Head of caudate nucleus (tissue), 42 donors: Measurements from ENCODE around the gene PDE4D.
"Not testable (repeated sequence)": the region's sequence is repeated elsewhere in the genome, so short reads cannot be mapped to it uniquely, and the experiment has no call there.

ENCODE experiments used
- DNase-seq, 42 donors: peaks; one replicate each; pipeline versions ENCODE4 v3.0.0 to v3.0.0-alpha.2; 2020 to 2021; ENCODE audit warnings: mixed read lengths in 7 of 42
- intact Hi-C: fragments of 100-400 bp; cut with DNase I; formaldehyde crosslinking; loops from one replicate; pipeline ENCODE4 v1.15.0; 2022

The PDE4D gene

DNA sequence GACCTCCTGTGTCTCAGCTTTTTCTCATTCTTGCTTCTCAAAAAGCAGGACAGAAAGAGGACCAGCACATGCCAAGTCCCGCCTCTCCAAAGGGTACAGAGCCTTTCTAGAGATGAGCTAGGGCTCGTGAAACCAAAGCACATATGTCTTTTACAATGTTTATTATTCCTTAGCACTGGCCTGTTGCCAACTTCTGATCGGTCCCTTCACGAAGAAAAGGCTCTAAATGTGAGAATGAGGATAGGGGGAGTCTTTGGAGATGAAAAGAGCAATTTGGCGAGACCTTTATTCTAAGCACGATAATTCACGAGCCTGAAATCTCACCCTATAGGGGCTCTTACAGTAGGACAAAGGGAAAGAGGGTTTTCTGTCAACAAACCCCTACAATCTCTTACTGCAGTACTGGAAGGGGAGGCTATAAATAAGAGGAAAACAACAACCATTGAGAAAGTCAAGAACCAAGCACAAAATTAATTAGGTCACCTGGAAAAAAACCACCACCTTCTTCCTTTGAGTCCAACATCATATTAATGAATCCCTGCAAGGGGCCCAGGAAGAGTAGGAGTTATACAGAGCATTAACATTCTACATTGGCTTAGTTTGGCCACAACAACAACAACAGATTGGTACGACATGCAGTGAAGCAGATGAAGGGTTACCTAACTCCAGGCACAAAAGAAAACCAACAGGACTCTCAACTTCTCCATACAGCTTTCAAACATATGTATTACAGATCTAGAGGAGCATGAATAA, 309.5 kb downstream of the PDE4D start:
- DNase-seq = no peak
- intact Hi-C loops = no loop called here

DNA sequence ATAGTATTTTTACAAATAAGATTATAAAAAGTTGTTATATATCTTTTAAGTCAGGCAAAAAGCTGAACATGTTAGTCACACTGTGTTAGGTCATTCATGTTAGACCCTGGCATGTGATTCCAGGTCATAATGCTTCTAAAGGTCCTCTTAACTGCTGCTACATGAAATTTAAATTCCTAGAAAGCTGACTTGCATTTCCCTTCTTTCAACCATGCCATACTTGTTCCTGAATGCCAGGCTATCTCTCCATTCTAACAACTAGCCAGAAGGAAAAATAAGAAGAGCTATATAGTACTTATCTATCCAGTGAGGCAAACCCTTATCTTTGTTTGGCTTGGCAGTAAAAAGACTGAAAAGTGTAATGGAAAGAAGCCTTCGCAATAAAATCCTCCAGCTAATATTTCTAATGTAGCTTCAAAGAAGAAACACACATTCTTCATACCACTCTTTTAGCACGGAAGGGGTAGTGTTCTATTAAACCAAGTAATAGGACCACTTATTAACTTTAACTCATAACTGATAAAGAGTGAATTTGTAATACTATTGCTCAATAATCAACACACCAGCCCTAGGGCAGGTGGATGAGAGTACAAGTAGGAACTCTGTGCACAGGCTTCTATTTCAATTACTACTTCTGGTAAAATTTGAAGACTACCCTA, 310.2 kb downstream of the PDE4D start:
- intact Hi-C loops = no loop called here
- no peak for DNase-seq

DNA sequence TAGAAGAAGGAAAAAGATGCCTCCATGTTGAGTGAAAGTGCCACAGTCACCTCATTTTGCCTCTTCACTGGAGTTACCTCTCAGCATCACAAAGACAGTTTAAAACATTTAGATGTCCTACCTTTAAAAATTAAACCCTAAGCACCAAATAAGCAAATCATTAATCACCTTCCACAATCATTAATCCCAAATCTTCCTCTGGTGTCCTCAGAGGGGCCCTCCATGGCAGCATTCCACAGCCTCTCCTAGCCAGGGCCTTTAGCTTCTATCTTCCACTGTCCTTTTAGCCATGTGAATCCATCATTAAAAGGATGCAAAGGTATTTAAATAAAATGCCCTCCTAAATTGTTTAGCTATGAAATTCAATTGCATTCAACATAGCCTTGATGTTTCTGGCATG, 310.8 kb downstream of the PDE4D start:
- intact Hi-C loops = no loop called here
- DNase-seq = no peak

DNA sequence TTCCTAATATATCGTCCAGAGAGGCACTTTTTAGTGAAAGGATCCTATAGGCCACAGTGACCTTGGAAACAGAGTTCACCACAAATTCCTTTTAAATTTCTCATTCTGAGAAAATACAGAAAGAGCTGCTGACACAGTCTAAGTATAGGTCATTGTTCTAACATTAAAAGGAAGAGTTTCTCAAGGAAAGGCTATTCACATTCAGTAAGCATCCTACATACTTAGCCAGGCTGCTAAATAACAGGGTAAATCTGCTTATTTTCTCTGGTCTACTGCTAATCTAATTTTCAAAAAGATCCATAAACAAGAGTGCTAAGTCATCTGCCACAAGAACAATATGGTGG, 313.7 kb downstream of the PDE4D start:
- DNase-seq = no peak
- intact Hi-C loops = no loop called here

DNA sequence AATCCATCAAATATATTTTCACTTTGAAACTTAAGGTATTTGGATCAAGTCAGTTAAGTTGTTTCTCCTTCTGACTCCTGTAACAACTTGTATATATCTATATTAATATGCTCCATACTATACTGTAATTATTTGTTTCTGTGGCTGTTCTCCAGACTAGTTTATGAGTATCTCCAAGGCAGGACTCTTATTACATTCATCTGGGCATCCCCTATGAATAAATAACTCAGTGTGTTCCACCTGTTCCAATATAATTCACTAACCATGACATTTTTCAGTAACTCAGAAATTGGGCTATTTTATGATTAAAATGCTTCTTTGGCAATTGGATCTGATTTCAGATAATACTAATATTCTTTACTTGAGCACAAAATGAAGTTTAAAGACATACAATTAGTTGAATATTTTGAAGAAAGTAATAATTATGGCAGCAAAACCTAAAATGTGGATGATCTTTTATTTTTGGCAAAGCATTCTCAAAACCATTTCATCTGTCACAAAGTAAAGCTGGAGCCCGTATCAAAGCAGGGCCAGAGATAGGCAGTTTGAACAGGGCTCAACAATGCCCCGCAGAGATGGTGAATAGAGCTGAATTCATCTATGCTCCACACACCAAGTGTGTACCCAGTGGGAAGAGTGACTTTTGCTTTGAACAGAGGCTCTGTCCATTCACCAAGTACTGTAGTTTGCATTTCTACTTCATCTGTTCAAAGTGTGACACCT, 314.3 kb downstream of the PDE4D start:
- peak in 14 of 42 donors; percentile 10 to 55 (median 32) for DNase-seq

DNA sequence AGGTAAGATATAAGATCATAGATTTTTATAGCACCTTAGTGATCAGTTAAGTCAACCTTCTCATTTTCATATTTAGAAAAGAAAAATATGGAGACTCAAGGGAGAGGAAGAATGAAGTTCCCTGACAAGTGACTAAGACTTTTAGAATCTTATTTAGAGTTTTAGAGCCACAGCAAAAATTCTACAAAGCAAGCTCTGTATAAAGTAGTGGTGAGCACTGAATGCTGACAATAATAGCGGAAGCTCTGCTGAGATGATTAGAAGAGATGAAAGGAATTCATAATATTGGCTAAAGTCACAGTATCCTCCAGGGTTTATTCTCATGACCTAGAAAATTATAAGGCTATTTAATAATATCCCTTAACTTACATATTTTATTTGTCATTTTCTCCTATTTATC, 316.0 kb downstream of the PDE4D start:
- no peak for DNase-seq
- intact Hi-C loops = no loop called here

More for the DNA sequence above, 314.3 kb downstream of the PDE4D start:
- intact Hi-C loops = no loop called here

DNA sequence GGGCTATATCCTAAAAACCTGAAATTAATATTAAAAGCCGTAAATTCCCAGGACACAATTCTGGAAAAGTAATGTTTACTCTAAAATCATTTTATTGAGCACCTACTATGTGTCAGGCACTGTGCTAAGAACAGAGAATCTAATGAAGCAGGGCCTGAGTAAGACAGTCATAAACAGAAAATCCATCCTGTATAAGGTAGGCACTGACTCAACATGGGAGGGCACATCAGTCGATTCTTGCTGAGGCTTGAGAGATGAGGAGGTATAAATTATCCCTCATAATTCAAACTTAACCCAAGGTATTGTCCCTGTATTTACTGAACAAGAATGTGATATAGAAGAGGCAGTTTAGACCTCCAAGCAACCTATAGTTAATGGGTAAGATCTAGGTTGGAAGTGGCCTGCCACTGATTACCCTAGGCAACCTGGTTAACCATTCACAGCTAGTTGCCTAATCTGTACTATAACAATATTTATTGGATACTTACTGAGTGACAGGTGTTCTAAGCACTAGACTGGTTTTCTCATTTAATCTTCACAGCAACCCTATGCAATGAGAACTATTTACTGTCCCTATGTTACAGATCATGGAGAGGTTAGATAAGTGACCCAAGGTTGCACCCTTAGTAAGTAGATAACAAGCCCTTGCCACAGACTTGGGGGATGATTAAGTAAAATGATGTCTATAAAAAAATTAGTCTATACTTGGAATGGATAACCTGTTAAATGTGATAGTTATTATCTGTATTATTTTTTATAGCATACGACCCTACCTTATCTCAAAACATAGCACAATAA, 317.7 kb downstream of the PDE4D start:
- DNase-seq = no peak
- intact Hi-C loops = no loop called here

DNA sequence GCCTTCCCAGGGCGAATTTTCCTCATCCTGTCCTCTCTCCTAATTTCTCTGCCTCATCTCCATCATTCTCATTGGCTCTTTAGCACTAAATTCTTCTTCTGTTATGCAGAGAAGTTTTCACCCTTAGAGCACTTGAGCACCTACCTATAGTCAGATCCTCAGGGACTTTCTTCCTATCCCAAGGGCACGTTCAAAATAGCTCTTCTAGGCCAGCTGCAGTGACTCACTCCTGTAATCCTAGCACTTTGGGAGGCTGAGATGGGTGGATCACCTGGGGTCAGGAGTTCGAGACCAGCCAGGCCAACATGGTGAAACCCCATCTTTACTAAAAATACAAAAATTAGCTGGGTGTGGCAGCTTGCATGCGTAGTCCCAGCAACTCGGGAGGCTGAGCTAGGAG, 320.0 kb downstream of the PDE4D start:
- DNase-seq, intact Hi-C loops: not testable (repeated sequence)

DNA sequence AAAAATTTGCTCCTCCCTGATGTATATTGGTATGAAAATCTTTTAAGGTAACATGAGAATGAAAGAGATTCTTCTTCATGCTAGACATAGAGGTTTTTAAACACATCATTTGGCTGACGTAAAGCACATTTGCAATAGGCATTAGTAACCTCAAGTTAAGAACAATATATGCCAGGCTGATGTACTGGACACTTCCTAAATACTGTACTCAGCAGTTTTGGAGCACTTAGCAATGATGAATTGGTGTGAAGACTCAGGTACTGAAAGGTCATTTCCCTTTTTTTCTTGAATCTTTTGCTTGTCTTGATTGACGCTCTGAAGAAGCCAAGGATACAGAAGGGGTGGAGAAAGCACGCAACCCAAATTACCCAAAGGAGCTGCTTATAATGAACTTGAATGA, 322.5 kb downstream of the PDE4D start:
- DNase-seq = no peak
- intact Hi-C loops = no loop called here

DNA sequence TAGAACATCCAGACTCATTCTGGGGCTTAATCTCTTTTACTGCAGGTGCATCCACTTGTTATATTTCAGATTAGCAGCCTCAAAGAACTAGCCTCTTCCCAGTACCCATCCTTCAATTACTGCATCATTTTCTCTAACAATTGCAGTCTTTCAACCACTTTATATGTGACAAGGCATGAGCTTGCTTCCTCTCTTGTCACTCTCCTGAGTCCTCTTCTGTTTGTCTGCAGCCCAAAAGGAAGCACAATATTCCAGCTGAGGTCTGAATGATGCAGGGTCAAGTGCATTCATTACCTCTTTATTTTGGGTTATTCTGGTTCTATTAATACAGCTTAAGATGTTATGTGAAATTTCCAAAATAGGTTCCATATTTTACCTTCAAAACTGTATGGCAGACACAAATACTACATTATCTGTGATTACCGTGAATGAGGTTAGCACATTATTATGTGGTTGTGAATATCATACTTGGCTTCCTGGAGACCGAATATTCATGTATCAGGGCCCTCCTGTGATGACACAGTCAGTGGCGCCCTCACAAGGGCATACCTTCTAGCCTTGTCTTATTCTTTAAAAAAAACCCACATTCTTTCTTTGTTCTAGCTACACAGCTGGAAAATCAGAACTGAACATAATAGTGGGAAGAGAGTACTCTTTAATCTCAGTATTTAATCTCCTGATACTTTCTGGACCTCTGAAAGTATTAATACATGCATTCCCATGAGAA, 323.8 kb downstream of the PDE4D start:
- intact Hi-C loops = no loop called here

DNA sequence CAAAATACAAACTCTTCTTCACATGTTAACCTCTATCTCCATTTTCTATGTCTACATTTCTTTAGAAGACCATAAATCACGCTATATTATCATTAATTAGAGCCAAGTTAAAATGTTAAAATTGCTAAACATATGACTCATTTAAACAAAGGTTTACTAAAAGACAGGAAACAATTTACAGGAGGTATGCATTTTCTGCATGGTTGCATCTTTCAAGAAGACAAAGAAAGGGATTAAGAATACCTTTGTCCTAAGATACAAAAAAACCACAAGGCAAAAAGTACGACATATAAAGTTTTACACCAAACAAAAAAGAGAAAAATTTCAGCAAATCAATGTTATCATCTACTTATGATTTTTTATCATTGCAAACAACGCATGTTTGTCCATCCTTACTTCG, 324.4 kb downstream of the PDE4D start:
- no peak for DNase-seq

More for the DNA sequence above, 323.8 kb downstream of the PDE4D start:
- DNase-seq = peak in 1 of 42 donors; percentile 40

DNA sequence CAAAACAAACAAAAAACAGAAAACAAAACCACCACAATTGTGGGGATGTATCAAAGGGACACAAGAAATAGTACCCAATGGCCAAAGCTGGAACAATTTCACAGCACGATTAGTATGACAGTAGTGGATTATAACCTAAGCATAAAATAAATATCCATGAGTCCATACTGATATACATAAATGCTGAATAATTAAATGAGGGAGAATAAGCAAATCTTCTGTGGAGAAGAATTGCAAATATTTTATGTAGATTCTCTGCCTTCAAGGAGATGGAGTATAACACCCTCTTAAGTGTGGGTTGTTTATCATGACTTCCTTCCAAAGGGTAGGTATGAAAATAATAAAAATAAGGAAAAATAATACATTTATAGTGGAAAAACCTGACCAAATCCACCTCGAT, 325.4 kb downstream of the PDE4D start:
- intact Hi-C loops = no loop called here
- no peak for DNase-seq

More for the DNA sequence above, 324.4 kb downstream of the PDE4D start:
- intact Hi-C loops = no loop called here

DNA sequence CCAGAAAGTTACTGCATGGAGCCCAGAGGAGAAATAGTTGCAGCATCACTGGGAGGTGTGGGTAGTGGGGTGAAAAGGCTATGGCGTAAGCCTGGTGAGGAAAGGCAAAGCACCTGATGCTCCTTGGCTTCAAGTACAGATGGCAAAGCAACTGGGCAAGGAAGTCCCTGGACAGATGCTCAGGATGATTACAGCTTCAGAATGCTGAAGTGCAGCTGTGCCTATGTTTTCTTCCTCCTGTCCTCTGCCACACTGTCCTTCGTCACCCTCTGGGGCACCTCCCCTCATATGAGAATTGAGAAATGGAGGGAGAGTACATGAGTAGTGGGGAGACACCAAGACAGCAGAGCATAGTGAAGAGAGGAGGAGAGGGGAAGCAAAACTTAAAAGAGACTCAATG, 328.0 kb downstream of the PDE4D start:
- intact Hi-C loops = no loop called here
- no peak for DNase-seq

DNA sequence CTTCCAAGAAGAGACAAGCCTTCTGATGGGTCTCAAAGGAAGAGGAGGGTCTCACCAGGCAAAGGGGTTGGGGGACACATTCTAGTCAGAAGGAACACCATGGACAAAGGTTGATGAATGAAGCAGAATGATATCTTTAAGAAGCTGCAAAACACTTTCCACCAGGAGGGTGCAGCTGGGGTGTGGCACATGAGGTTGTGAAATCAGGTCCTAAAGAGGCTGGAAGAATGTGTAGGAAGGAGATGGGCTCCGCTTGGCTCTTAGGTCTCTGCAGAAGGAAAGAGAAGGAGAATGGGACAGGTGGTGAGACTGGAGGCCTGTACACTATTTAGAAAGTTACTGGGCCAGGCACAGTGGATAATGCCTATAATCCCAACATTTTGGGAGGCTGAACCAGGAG, 328.6 kb downstream of the PDE4D start:
- intact Hi-C loops = no loop called here
- DNase-seq = no peak

DNA sequence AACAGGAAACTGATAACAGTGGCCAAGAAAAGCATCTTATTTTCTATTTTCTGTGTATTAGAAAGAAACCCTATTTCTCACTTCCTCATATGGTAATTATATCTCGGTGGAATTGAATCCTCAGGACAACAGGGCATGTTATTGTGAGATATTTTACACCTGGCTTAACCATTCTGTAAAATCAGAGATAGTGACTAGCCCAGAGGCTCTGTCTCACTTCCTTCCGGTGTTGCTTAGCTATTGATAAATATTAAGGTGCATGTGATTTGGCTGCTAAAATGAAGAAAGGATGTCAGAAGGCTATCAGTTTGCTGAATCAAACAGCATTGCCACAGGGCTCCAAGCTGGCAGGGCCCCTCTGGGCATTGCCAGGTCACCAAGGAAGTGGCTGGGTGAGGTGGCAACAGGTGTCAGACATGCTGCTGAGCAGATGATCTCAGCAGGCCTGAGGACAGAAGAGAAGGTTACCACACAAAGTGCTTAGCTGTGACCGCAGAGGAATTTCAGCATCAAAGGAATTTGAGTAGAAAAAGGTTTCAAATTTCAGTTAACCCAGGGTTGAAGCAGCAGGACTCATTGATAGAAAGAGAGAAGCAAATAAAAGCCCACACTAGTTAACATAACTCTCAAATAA, 330.7 kb downstream of the PDE4D start:
- intact Hi-C loops = no loop called here
- no peak for DNase-seq

DNA sequence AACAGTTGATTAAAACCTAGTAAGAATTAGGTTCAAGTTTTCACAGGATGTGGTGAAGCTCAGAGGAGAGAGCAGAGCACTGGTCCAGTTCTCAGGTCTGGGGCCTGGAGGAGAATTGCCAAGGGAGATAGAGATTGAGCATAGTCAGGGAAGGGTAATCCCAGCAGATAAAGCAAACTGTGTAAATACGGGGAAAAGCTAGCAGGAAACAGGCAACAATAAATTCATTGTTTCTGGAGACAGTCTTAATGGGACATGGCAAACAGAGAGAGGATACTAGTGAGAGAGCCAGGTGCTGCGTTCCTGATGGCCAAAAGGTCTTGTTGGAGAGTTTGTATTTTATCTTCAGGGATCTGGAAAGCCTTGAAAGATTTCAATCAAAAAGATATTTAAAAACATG, 333.0 kb downstream of the PDE4D start:
- intact Hi-C loops = no loop called here

DNA sequence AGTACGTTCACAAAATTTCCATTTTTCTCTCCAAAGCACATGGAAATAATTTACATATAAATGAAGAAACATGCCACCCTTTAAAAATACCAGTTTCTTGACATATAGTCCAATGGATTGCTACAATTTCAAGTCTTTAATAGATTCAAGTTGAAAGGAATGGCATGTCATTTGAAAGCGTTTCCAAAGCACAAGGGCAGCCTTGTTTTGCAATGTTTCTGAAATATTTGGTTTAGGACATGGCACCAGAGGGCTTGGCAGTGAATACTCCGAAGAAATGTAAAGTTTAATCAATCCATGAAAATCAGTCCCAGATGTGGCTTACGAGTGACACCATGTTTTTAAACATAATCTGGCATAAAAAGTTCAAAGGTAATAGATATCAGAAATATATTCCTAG, 333.7 kb downstream of the PDE4D start:
- intact Hi-C loops = no loop called here
- DNase-seq = no peak

More for the DNA sequence above, 333.0 kb downstream of the PDE4D start:
- DNase-seq = no peak

DNA sequence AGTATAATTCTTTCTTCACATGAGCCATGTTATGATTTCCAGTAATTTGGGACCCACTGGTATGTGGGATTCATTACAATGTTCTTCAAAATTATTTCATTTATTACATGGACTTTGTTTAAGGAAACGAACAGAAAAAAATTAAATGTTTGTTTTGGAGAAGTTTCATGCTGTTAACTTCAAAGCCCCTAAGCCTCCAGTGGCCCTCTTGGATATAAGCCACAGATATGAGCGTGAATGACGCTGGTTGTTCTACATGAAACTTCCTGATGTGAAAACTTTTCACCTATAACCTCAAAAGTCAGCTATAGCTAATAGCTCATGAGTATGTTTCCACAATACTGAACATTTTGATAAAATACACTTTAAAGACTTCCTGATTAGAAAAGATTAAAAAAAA, 334.2 kb downstream of the PDE4D start:
- intact Hi-C loops = no loop called here
- DNase-seq = no peak
